WERI-Rb-1 (cell line): ENCODE measurements around the gene NOL3.
A peak's percentile ranks its signal among the peaks of the same experiment; 100 is the strongest.

ENCODE experiments used
- DNase-seq: peaks from one replicate; pipeline ENCODE4 v3.0.0-alpha.2; 2020
- H3K27ac ChIP-seq: fragments of 250-450 bp; sonication (Bioruptor Pico); 2 replicates; pipeline ENCODE4 v1.5.1; 2020; ENCODE audit warnings: mild to moderate bottlenecking, moderate library complexity
- H3K27me3 ChIP-seq: fragments of 250-450 bp; sonication (Bioruptor Pico); 2 replicates; pipeline ENCODE4 v1.5.1; 2021; ENCODE audit warnings: mild to moderate bottlenecking, low read depth, moderate library complexity; ENCODE audit not compliant: insufficient read depth, severe bottlenecking
- H3K36me3 ChIP-seq: fragments of 250-450 bp; sonication (Bioruptor Pico); 2 replicates; pipeline ENCODE4 v1.5.1; 2020; ENCODE audit warnings: mild to moderate bottlenecking, moderate library complexity
- H3K4me3 ChIP-seq: 2 replicates; pipeline ENCODE4 v1.5.1; 2011; ENCODE audit warnings: low read depth, mild to moderate bottlenecking, control low read depth, low read length
- H3K9me3 ChIP-seq: fragments of 250-450 bp; sonication (Bioruptor Pico); 2 replicates; pipeline ENCODE4 v1.5.1; 2021; ENCODE audit warnings: mild to moderate bottlenecking, moderate library complexity; ENCODE audit not compliant: severe bottlenecking
- TF ChIP-seq, protein P1 (sequence below): IDR thresholded peaks from 2 replicates; pipeline ENCODE4 v1.5.1; 2011; ENCODE audit warnings: low read depth, mild to moderate bottlenecking, control low read depth, inconsistent platforms, low read length

The NOL3 gene

DNA sequence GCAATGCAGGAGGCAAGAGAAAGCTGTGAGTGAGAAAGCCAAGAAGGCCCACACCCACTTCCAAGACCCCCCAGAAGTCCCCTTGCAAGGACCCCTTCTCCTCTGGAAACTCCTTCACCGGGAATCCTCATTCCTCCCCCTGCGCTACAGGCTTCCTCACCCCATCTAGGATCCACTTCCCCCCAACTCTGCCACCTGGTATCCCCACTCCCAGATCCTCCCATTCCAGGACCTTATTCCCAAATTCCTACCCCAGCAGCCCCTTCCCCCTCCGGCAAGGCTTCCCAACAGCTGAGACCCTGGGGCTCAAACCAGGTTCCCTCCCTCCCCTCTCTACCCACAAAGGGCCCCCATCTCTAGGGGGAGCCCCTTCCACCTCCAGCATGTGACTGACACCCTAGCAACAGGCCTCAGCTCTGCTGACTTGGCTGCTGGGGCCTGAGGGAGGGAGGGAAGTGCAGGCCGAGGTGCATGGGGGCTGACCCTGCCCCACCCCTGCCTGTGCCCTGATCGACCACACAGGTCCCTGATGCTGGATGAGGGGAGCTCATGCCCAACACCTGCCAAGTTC, 3.7 kb upstream of the NOL3 start:
- TF ChIP-seq, protein P1, sequence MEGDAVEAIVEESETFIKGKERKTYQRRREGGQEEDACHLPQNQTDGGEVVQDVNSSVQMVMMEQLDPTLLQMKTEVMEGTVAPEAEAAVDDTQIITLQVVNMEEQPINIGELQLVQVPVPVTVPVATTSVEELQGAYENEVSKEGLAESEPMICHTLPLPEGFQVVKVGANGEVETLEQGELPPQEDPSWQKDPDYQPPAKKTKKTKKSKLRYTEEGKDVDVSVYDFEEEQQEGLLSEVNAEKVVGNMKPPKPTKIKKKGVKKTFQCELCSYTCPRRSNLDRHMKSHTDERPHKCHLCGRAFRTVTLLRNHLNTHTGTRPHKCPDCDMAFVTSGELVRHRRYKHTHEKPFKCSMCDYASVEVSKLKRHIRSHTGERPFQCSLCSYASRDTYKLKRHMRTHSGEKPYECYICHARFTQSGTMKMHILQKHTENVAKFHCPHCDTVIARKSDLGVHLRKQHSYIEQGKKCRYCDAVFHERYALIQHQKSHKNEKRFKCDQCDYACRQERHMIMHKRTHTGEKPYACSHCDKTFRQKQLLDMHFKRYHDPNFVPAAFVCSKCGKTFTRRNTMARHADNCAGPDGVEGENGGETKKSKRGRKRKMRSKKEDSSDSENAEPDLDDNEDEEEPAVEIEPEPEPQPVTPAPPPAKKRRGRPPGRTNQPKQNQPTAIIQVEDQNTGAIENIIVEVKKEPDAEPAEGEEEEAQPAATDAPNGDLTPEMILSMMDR: no peak
- no peak overlapping the region for H3K27ac ChIP-seq
- no peak overlapping the region for H3K4me3 ChIP-seq
- no peaks in the 10 kb centered on the region for H3K9me3 ChIP-seq
- no peak for DNase-seq
- no peaks in the 10 kb centered on the region for H3K36me3 ChIP-seq
- no peaks in the 10 kb centered on the region for H3K27me3 ChIP-seq

DNA sequence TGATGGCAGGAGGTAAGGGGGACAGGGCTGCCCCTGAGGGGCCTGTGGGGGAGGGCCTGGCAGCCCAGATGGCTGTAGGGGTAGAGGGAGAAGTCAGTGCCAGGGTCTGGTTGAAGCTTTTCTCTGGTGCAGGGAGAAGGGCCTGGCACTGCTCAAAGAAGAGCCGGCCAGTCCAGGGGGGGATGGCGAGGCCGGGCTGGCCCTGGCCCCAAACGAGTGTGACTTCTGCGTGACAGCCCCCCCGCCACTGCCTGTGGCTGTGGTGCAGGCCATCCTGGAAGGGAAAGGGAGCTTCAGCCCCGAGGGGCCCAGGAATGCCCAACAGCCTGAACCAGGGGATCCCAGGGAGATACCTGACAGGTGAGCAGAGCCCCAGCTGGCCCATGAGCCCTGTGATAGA, 2.8 kb upstream of the NOL3 start:
- no peaks in the 10 kb centered on the region for H3K9me3 ChIP-seq
- H3K36me3 ChIP-seq: no peaks in the 10 kb centered on the region
- H3K27ac ChIP-seq: peak overlapping the region; percentile 43
- TF ChIP-seq, protein P1: no peak
- DNase-seq: no peak
- H3K4me3 ChIP-seq: no peak overlapping the region
- H3K27me3 ChIP-seq: no peaks in the 10 kb centered on the region

DNA sequence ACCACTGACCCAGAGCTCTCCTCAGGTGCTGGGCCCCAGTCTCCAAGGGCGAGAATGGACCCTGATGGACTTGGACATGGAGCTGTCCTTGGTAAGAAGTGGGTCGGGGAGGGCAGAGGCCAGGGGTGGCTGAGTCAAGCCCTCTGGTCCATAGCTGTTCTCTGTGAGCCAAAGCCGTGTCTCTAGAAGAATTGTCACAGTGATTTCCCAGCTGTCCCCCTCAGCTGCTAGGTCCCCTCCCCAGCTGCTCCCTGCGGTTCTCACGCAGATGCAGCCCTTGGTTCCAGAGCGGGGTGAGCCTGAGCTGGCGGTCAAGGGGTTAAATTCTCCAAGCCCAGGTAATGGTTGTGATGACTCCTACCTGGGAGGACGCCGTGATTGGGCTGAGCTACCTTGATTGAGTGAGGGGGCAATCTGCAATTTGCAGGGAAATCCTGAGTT, 1.3 kb upstream of the NOL3 start:
- DNase-seq: no peak
- Histone ChIP-seq H3K9me3 (no peaks in the 10 kb centered on the region), H3K4me3 (peak overlapping the region; percentile 62), H3K27ac (peak overlapping the region; percentile 94), H3K36me3 (no peaks in the 10 kb centered on the region), H3K27me3 (no peaks in the 10 kb centered on the region)
- TF ChIP-seq, protein P1: no peak

DNA sequence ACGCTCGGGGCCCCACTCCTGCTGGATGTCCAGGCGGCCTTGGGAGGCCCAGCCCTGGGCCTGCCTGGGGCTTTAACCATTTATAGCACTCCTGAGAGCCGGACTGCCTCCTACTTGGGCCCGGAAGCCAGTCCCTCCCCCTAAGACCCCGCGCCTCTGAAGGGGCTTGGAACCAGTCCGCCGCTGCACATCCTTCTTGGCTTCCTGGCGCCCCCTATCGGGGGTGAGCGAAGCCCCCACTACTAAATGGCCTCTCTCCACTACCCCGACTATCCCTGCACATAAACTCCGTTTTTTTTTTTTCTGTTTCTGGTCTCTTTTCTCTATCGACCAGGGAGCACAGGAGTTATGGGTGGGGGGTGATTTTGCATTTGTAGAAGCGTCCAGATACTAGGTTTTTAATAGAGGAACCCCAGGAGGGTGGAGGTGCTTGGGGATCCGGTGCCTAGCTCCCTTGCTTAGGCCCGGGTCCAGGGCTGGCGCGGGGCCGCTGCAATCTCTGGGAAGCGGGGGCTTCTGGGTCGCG, 633 bp upstream of the NOL3 start:
- DNase-seq: peak; percentile 87
- H3K27ac ChIP-seq: peak overlapping the region; percentile 94
- TF ChIP-seq, protein P1: peak; percentile 79
- H3K9me3 ChIP-seq: no peaks in the 10 kb centered on the region
- peaks cover 1% of the 10 kb centered on the region for H3K36me3 ChIP-seq
- H3K27me3 ChIP-seq: no peaks in the 10 kb centered on the region
- H3K4me3 ChIP-seq: peak overlapping the region; percentile 62

DNA sequence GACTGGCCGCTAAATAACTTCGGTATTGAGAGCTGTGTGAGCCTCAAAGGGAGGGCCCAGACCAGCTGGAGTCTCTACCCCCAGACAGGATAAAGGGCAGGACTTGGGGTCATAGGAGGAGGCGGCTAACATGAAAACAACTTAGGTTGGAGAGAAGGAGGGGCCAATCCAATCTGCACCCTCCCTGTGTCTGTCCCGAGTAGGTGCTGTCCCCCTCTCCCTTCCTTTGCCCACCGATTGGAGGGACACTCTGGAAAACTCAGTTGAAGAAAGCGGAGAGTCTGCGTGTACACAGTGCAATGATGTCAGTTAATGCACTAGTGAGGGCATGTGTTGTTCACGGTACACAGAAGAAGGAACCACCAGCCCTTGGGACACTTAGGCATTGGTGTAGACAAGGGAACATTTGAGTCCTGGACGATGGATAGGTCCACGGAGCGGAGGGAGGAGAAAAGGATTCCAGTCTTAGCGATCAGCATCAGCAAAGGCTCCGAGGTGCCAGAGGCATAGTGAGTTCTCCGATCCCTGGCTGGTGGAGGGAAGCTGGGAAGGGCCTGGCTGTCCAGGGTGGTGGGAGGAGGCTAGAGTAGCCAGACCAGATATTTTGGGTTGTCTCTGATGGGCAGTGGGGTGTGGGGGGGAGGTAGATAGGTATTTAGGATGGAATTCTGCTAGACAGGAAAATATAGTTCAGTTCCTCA, 761 bp downstream of the NOL3 start:
- peak overlapping the region; percentile 94 for H3K27ac ChIP-seq
- DNase-seq: no peak
- no peaks in the 10 kb centered on the region for H3K27me3 ChIP-seq
- no peaks in the 10 kb centered on the region for H3K9me3 ChIP-seq
- H3K36me3 ChIP-seq: peaks cover 12% of the 10 kb centered on the region
- TF ChIP-seq, protein P1: no peak
- peak overlapping the region; percentile 62 for H3K4me3 ChIP-seq
